HEK293T (cell line): Measurements from ENCODE around the gene SERPINI1.

Experiments
- CTCF ChIA-PET: fragments of 350-600 bp; formaldehyde crosslinking; extraction: SDS; loops from one replicate; lab custom pipeline; 2021; ENCODE audit warnings: antibody characterized with exemption, inconsistent platforms; lab: Yijun Ruan, JAX
- POLR2A ChIA-PET: fragments of 350-600 bp; formaldehyde crosslinking; extraction: SDS; loops from one replicate; lab custom pipeline; 2020; ENCODE audit warnings: antibody characterized with exemption, inconsistent platforms; lab: Yijun Ruan, JAX
- DNase-seq: peaks from one replicate; pipeline ENCODE4 v3.0.0; 2012; ENCODE audit warnings: mixed read lengths; ENCODE audit errors: extremely low spot score
- ARNT ChIP-seq: fragments of 450-650 bp; IDR thresholded peaks from 2 replicates; pipeline ENCODE4 v1.6.1; 2017; ENCODE audit warnings: mild to moderate bottlenecking
- BHLHE40 ChIP-seq: fragments of 450-650 bp; IDR thresholded peaks from 2 replicates; pipeline ENCODE4 v1.6.1; 2016; ENCODE audit warnings: mild to moderate bottlenecking, moderate library complexity, borderline replicate concordance
- CTBP1 ChIP-seq: fragments of 450-650 bp; IDR thresholded peaks from 2 replicates; pipeline ENCODE4 v1.6.1; 2016; ENCODE audit warnings: borderline replicate concordance
- ELF4 ChIP-seq: fragments of 450-650 bp; IDR thresholded peaks from 2 replicates; pipeline ENCODE4 v1.6.1; 2017; ENCODE audit warnings: antibody characterized with exemption
- FOXA1 ChIP-seq: fragments of 450-650 bp; IDR thresholded peaks from 2 replicates; pipeline ENCODE4 v1.6.1; 2016; ENCODE audit warnings: mild to moderate bottlenecking
- FOXK2 ChIP-seq: fragments of 450-650 bp; IDR thresholded peaks from 2 replicates; pipeline ENCODE4 v1.6.1; 2016; ENCODE audit warnings: mild to moderate bottlenecking
- FOXM1 ChIP-seq: fragments of 450-650 bp; IDR thresholded peaks from 2 replicates; pipeline ENCODE4 v1.6.1; 2017; ENCODE audit warnings: mild to moderate bottlenecking, borderline replicate concordance
- HDGF ChIP-seq: fragments of 450-650 bp; IDR thresholded peaks from 2 replicates; pipeline ENCODE4 v1.6.1; 2017; ENCODE audit warnings: antibody characterized with exemption, borderline replicate concordance
- L3MBTL2 ChIP-seq: fragments of 450-650 bp; conservative IDR thresholded peaks from 2 replicates; pipeline ENCODE4 v1.6.1; 2016; ENCODE audit warnings: mild to moderate bottlenecking
- LEF1 ChIP-seq: fragments of 450-650 bp; IDR thresholded peaks from 2 replicates; pipeline ENCODE4 v1.6.1; 2017; ENCODE audit warnings: mild to moderate bottlenecking, borderline replicate concordance
- NFRKB ChIP-seq: fragments of 450-650 bp; IDR thresholded peaks from 2 replicates; pipeline ENCODE4 v1.6.1; 2016; ENCODE audit warnings: mild to moderate bottlenecking, moderate library complexity
- PKNOX1 ChIP-seq: fragments of 450-650 bp; IDR thresholded peaks from 2 replicates; pipeline ENCODE4 v1.6.1; 2016
- SP1 ChIP-seq: fragments of 450-650 bp; IDR thresholded peaks from 2 replicates; pipeline ENCODE4 v1.6.1; 2017
- SUZ12 ChIP-seq: fragments of 450-650 bp; IDR thresholded peaks from 2 replicates; pipeline ENCODE4 v1.6.1; 2016; ENCODE audit warnings: mild to moderate bottlenecking
- TARDBP ChIP-seq: fragments of 450-650 bp; IDR thresholded peaks from 2 replicates; pipeline ENCODE4 v1.6.1; 2016
- ZNF384 ChIP-seq: fragments of 450-650 bp; IDR thresholded peaks from 2 replicates; pipeline ENCODE4 v1.6.1; 2016

Gene SERPINI1

GRCh38 chr3:167843481-167843880 lies 108.0 kb downstream of the SERPINI1 start:
- DNase-seq: no peak
- CTCF ChIA-PET: no interaction called here
- no peak for TF ChIP-seq LEF1
- TF ChIP-seq PKNOX1: no peak
- TF ChIP-seq SP1: no peak
- no peak for TF ChIP-seq TARDBP
- TF ChIP-seq SUZ12: no peak
- no peak for TF ChIP-seq ARNT
- no peak for TF ChIP-seq CTBP1
- TF ChIP-seq ZNF384: no peak
- TF ChIP-seq NFRKB: no peak
- no peak for TF ChIP-seq BHLHE40
- TF ChIP-seq FOXA1: no peak
- no peak for TF ChIP-seq FOXK2
- no peak for TF ChIP-seq HDGF
- no peak for TF ChIP-seq FOXM1
- TF ChIP-seq L3MBTL2: no peak
- no peak for TF ChIP-seq ELF4
- POLR2A ChIA-PET: no interaction called here

- ChIA-PET POLR2A (no interaction called here), CTCF (no interaction called here)
- no peak for DNase-seq
- TF ChIP-seq TARDBP (no peak), PKNOX1 (no peak), ELF4 (no peak)
These were observed 108.4 kb downstream of the SERPINI1 start for GRCh38 chr3:167843886-167844285.

GRCh38 chr3:167844528-167844927 lies 109.0 kb downstream of the SERPINI1 start:
- ChIA-PET CTCF (no interaction called here), POLR2A (no interaction called here)
- DNase-seq: no peak
- TF ChIP-seq ELF4 (no peak), ARNT (no peak), PKNOX1 (no peak), SUZ12 (no peak), LEF1 (no peak), SP1 (no peak), HDGF (no peak), FOXM1 (no peak), TARDBP (no peak), NFRKB (no peak), BHLHE40 (no peak)

DNA sequence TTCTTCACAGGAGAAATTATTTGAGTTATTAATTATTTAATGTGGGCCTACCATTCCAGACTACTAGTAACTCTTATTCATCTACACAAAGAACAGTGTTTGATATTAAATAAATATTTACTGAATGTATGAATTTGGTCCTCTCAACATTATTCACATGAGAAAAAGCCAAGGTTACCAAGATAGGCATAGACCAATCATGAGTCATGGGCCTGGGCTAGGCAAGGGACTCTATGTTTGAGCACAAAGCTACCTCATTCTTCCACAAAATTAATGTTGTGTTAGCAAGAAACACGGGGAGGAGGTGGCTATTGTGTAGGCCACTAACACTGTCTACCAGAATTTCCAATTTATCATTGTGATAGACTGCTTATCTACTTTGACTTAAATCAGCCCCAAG lies 115.7 kb downstream of the SERPINI1 start:
- ChIA-PET CTCF (no interaction called here), POLR2A (no interaction called here)
- no peak for TF ChIP-seq L3MBTL2
- TF ChIP-seq HDGF: no peak
- TF ChIP-seq ZNF384: no peak
- TF ChIP-seq CTBP1: no peak
- no peak for TF ChIP-seq FOXM1
- no peak for TF ChIP-seq SP1
- TF ChIP-seq SUZ12: no peak
- TF ChIP-seq NFRKB: no peak
- no peak for TF ChIP-seq FOXA1
- no peak for TF ChIP-seq ARNT
- TF ChIP-seq PKNOX1: no peak
- no peak for TF ChIP-seq TARDBP
- TF ChIP-seq BHLHE40: no peak
- no peak for TF ChIP-seq FOXK2
- TF ChIP-seq ELF4: no peak
- TF ChIP-seq LEF1: no peak
- DNase-seq: no peak

DNA sequence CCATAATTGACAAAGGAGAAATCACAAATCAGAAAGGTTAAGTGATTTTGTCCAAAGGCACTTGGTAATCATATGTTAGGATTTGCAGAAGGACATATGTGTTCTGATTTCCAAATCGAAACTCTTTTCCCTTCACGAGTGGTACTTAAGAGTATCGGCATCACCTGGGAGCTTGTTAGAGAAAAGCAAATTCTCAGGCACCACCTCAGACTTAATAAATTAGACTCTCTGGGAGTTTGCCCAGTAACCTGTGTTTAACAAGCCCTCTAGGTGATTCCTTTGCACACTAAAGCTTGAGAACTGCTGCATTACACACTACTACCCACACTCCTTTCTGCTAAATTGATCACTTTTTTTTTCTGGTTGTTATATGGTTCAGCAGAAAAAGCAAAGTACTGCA lies 116.2 kb downstream of the SERPINI1 start:
- POLR2A ChIA-PET: no interaction called here
- CTCF ChIA-PET: no interaction called here
- TF ChIP-seq SP1 (no peak), LEF1 (no peak), FOXK2 (no peak), FOXA1 (no peak), TARDBP (no peak), CTBP1 (no peak), NFRKB (no peak), PKNOX1 (no peak), ELF4 (no peak), L3MBTL2 (no peak), ZNF384 (no peak), ARNT (no peak), BHLHE40 (no peak), SUZ12 (no peak), FOXM1 (no peak)
- DNase-seq: no peak
